Upper lobe of left lung (tissue), 6 donors: ENCODE results near the gene TRMT1. TPM values are rescaled to one million over a fixed set of nuclear protein-coding genes. Genes with fewer than 3 reads are reported as not detected.

ENCODE experiments used
- ATAC-seq, 2 donors: fragments of 200-7000 bp; cut with Tn5 transposase; one replicate each; pipeline ENCODE4 v1.9.1; 2022; ENCODE audit warnings: mild to moderate bottlenecking in 2 of 2, moderate library complexity in 2 of 2; ENCODE audit not compliant: low FRiP score in 2 of 2
- DNase-seq, 2 donors: peaks; one replicate each; pipeline ENCODE4 v3.0.0-alpha.2; 2019 to 2020
- H3K27ac ChIP-seq, 4 donors: fragments of 200-600 bp; sonication (generic); one replicate each; pipeline ENCODE4 v1.5.1; 2016 to 2019
- H3K27me3 ChIP-seq, 4 donors: fragments of 200-600 bp; sonication (generic); one replicate each; pipeline ENCODE4 v1.5.1; 2017 to 2019
- H3K36me3 ChIP-seq, 4 donors: fragments of 200-600 bp; sonication (generic); one replicate each; pipeline ENCODE4 v1.5.1; 2016 to 2019
- H3K4me1 ChIP-seq, 4 donors: fragments of 200-600 bp; sonication (generic); one replicate each; pipeline ENCODE4 v1.5.1; 2018 to 2019
- H3K4me3 ChIP-seq, 4 donors: fragments of 200-600 bp; sonication (generic); one replicate each; pipeline ENCODE4 v1.5.1; 2017 to 2019; ENCODE audit warnings: mild to moderate bottlenecking in 2 of 4, moderate library complexity in 1 of 4
- H3K9me3 ChIP-seq, 4 donors: fragments of 200-600 bp; sonication (generic); one replicate each; pipeline ENCODE4 v1.5.1; 2018 to 2019
- EP300 ChIP-seq, 4 donors: sonication (generic); formaldehyde crosslinking; IDR thresholded peaks; one replicate each; pipeline ENCODE4 v1.5.1; 2017; ENCODE audit warnings: antibody characterized with exemption in 4 of 4, control low read depth in 2 of 4
- POLR2A ChIP-seq, 4 donors: fragments of 450-650 bp; IDR thresholded peaks; one replicate each; pipeline ENCODE4 v1.5.1; 2016 to 2017; ENCODE audit warnings: antibody characterized with exemption in 4 of 4, mild to moderate bottlenecking in 2 of 4
- POLR2AphosphoS5 ChIP-seq, 2 donors: sonication (generic); formaldehyde crosslinking; IDR thresholded peaks; one replicate each; pipeline ENCODE4 v1.5.1; 2017; ENCODE audit warnings: antibody characterized with exemption in 2 of 2
- WGBS, 2 donors: methylation state at CpG; one replicate each; pipeline ENCODE4 v1.1.5; 2017 to 2018; 5-methylcytosine and 5-hydroxymethylcytosine counted together
- total RNA-seq, 6 donors: library from RNA; depleted of rRNA in 4 of 6; stranded (reverse); fragments of >200 nt in 4 of 6; gene quantifications; one replicate each; pipeline versions ENCODE4 v1.1.0 to v1.2.1, GENCODE V29; 2016 to 2021
- TF ChIP-seq, protein P1 (sequence below), 6 experiments: fragments of 450-650 bp in 4 of 6; fragments of 200-600 bp in 2 of 6; sonication (generic) in 2 of 6; IDR thresholded peaks; one replicate each; pipeline ENCODE4 v1.5.1; 2016 to 2019; ENCODE audit warnings: antibody characterized with exemption in 6 of 6
- donor health status: DM: no; HTN: no; CAD: no; lungs with moderate emphysema.
- donor health status: DM: no; HTN: yes; CAD: no; lungs with severe emphysema.

The TRMT1 gene
- total RNA-seq, 6 donors from 2014 or later = 27.2 to 92.2 (median 33.1) TPM

DNA sequence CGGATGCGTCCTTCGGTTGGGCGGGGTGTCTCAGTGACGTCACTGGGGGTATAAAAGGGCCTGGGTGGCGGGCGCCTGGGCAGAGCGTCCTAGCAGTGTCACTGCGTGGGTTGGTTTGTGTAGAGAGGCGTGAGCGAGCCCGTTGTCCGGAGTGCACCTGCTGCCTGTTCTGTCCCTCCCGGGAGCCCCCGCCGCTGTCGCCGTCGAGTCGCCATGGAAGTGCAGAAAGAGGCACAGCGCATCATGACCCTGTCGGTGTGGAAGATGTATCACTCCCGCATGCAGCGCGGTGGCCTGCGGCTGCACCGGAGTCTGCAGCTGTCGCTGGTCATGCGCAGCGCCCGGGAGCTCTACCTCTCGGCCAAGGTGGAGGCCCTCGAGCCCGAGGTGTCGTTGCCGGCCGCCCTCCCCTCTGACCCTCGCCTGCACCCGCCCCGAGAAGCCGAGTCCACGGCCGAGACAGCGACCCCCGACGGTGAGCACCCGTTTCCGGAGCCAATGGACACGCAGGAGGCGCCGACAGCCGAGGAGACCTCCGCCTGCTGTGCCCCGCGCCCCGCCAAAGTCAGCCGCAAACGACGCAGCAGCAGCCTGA is 36.5 kb upstream of the TRMT1 start:
- TF ChIP-seq POLR2AphosphoS5 (IDR thresholded peaks at IDR 0.05) = peak; percentile 100
- TF ChIP-seq, protein P1, sequence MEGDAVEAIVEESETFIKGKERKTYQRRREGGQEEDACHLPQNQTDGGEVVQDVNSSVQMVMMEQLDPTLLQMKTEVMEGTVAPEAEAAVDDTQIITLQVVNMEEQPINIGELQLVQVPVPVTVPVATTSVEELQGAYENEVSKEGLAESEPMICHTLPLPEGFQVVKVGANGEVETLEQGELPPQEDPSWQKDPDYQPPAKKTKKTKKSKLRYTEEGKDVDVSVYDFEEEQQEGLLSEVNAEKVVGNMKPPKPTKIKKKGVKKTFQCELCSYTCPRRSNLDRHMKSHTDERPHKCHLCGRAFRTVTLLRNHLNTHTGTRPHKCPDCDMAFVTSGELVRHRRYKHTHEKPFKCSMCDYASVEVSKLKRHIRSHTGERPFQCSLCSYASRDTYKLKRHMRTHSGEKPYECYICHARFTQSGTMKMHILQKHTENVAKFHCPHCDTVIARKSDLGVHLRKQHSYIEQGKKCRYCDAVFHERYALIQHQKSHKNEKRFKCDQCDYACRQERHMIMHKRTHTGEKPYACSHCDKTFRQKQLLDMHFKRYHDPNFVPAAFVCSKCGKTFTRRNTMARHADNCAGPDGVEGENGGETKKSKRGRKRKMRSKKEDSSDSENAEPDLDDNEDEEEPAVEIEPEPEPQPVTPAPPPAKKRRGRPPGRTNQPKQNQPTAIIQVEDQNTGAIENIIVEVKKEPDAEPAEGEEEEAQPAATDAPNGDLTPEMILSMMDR (IDR thresholded peaks at IDR 0.05) = peak in 5 of 6 experiments; percentile 8 to 53 (median 19)
- peak; percentile 95 to 100 (median 100) for TF ChIP-seq POLR2A (IDR thresholded peaks at IDR 0.05)
- peak in 1 of 4 donors; percentile 91 for TF ChIP-seq EP300 (IDR thresholded peaks at IDR 0.05)
- peak; percentile 94 to 95 for DNase-seq
- WGBS, 2 donors = 0% methylated on average over 57 of the region's 59 CpGs; no CpG with 5 or more reads in 1 of the 2 donors

DNA sequence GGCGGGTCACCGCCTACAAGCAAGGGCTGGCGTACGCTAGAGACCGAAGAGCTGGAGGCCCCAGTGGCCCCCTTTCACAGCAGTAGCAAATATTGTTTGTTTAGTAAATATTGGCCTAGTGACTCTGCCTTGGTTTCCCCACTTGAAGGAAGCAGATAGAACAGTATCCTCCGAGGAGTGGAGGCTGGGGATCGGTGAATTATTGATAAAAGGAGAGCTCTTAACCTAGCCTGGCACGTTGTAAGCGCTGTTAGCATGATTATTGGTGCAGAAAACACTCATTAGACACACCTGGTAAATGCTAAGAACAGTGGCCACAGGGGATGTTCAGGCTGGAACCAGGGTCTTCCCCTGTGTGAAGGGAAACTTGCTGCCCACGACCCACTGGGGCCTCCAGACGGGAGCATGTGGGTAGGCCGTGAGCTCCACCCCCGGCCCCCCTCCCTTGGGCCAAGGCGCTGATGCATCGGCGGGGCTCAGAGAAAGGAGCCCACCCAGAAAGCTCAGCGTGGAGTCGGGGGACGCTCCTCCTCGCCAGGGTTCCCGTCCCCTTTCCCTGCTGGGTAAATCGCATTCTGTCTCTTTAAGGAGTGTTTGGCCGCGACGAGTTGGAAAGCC is 35.9 kb upstream of the TRMT1 start:
- Histone ChIP-seq H3K36me3 (peaks cover 0 to 10% (median 0%) of the 10 kb centered on the region in 4 donors), H3K27me3 (no peaks in the 10 kb centered on the region), H3K9me3 (no peaks in the 10 kb centered on the region), H3K4me3 (peak overlapping the region; percentile 79 to 99 (median 92)), H3K4me1 (peaks cover 24 to 46% (median 32%) of the 10 kb centered on the region in 4 donors), H3K27ac (peak overlapping the region; percentile 98 to 100 (median 99))
- 0% methylated on average over 5 to 20 of the region's 25 CpGs for WGBS, 2 donors
- TF ChIP-seq POLR2AphosphoS5 (IDR thresholded peaks at IDR 0.05) = no peak
- no peak for TF ChIP-seq EP300 (IDR thresholded peaks at IDR 0.05)
- TF ChIP-seq, protein P1 (IDR thresholded peaks at IDR 0.05) = no peak
- no peak for TF ChIP-seq POLR2A (IDR thresholded peaks at IDR 0.05)
- DNase-seq = no peak
- peak in 1 of 2 donors; percentile 0 for ATAC-seq

More for the DNA sequence above, 36.5 kb upstream of the TRMT1 start:
- Histone ChIP-seq H3K4me3 (peak overlapping the region; percentile 79 to 99 (median 92)), H3K27ac (peak overlapping the region; percentile 98 to 100 (median 99)), H3K9me3 (no peaks in the 10 kb centered on the region), H3K27me3 (no peaks in the 10 kb centered on the region), H3K36me3 (peaks cover 0 to 10% (median 0%) of the 10 kb centered on the region in 4 donors), H3K4me1 (peaks cover 22 to 48% (median 31%) of the 10 kb centered on the region in 4 donors)
- peak; percentile 65 to 81 for ATAC-seq

DNA sequence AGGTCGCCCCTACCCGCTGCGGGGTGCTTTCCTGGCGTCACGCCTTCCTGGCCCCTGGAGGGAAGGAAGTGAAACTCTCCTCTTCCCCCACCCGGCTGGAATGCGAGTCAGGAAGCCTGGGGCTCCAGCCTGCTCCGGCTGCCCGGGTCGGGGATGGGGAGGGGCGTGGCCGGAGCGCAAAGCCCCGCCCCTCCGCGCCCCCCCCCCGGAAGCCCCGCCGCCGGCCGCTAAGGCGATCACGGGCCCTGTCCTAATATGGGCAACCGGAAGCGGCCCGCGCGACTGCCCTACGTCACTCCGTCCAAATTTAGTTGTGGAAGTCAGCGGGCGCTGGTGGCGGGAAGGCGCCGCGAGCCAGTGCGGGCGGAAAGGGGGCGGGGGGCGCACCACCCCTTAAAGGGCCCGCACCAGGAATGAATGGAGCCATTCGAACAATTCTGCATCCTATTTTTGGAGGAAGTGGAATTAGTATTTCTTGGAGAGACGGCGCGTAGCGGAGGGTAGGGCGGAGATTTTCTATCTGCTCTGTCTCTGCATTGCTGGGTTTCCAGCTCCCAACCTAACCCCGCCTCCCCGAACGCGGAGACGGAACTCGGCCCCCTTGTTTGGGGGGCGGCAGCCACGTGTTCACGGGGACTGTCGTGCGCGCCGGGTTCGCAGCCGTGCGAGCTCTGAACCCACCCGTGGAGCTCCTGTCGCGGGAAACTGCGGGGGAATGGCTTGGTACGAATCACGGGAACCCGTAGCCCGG is 35.2 kb upstream of the TRMT1 start:
- DNase-seq = peak; percentile 97 to 99
- H3K36me3 ChIP-seq = peaks cover 0 to 10% (median 0%) of the 10 kb centered on the region in 4 donors
- H3K4me3 ChIP-seq = peak overlapping the region; percentile 79 to 99 (median 92)
- WGBS, 2 donors = 0 to 2% methylated on average over 2 to 33 of the region's 71 CpGs
- peak; percentile 70 to 84 for ATAC-seq
- peak overlapping the region; percentile 98 to 100 (median 99) for H3K27ac ChIP-seq
- H3K4me1 ChIP-seq = peaks cover 19 to 47% (median 34%) of the 10 kb centered on the region in 4 donors
- no peaks in the 10 kb centered on the region for H3K9me3 ChIP-seq
- no peaks in the 10 kb centered on the region for H3K27me3 ChIP-seq
- TF ChIP-seq POLR2AphosphoS5 (IDR thresholded peaks at IDR 0.05) (peak; percentile 97 to 99), EP300 (IDR thresholded peaks at IDR 0.05) (peak in 2 of 4 donors; percentile 25 to 67), POLR2A (IDR thresholded peaks at IDR 0.05) (peak; percentile 57 to 98 (median 94))
- TF ChIP-seq, protein P1 (IDR thresholded peaks at IDR 0.05) = peak in 5 of 6 experiments; percentile 8 to 16 (median 13)

DNA sequence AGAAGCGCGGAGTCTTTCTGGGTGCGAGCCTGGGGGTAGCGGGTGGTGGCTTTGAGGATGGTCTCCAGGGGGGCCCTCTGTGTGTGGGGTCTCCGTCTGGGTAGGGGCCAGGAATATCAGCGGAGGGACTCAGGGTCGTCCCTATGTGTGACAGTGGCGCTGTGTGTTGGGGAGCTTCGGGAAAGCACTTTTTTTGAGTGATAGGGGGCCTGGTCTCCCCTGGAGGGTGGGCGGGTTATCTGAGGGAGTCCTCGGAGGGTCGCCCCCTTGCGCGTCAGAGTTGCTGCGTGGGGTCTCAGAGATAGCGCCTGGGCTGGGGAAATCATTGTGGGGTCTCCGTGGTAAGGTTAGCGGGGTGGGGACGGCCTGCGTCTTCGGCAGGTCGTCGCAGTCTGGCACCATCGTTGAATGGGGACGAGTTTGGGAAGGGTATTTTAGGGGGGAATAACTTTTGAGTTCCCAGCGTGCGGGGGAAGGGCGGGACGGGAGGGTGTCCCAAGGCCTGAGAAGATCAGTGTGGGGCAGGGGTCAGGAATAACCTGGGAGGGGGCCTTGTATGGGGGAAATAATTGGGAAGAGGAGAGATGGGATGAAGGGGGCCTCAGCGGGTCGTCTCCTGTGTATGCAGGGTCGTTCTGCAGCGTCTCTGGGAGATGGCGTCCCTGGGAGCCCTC is 34.5 kb upstream of the TRMT1 start:
- H3K27ac ChIP-seq = peak overlapping the region; percentile 98 to 100 (median 99)
- no peaks in the 10 kb centered on the region for H3K27me3 ChIP-seq
- peaks cover 0 to 10% (median 0%) of the 10 kb centered on the region in 4 donors for H3K36me3 ChIP-seq
- DNase-seq = peak in 1 of 2 donors; percentile 73
- H3K9me3 ChIP-seq = no peaks in the 10 kb centered on the region
- no peak for ATAC-seq
- peak overlapping the region; percentile 59 to 99 (median 84) for H3K4me3 ChIP-seq
- H3K4me1 ChIP-seq = peaks cover 13 to 48% (median 30%) of the 10 kb centered on the region in 4 donors
- TF ChIP-seq POLR2A (IDR thresholded peaks at IDR 0.05) = no peak
- no peak for TF ChIP-seq POLR2AphosphoS5 (IDR thresholded peaks at IDR 0.05)
- no peak for TF ChIP-seq EP300 (IDR thresholded peaks at IDR 0.05)
- TF ChIP-seq, protein P1 (IDR thresholded peaks at IDR 0.05) = no peak
- WGBS, 2 donors = 0 to 1% methylated on average over 25 to 34 of the region's 34 CpGs
